Measurements from ENCODE around the gene RSPH6A. TPM values are rescaled to one million over a fixed set of nuclear protein-coding genes. Genes with fewer than 3 reads are reported as not detected.
A peak's percentile ranks its signal among the peaks of the same experiment; 100 is the strongest.

Gene RSPH6A
- total RNA-seq, 1 donor from 2014 or later = not detected

DNA sequence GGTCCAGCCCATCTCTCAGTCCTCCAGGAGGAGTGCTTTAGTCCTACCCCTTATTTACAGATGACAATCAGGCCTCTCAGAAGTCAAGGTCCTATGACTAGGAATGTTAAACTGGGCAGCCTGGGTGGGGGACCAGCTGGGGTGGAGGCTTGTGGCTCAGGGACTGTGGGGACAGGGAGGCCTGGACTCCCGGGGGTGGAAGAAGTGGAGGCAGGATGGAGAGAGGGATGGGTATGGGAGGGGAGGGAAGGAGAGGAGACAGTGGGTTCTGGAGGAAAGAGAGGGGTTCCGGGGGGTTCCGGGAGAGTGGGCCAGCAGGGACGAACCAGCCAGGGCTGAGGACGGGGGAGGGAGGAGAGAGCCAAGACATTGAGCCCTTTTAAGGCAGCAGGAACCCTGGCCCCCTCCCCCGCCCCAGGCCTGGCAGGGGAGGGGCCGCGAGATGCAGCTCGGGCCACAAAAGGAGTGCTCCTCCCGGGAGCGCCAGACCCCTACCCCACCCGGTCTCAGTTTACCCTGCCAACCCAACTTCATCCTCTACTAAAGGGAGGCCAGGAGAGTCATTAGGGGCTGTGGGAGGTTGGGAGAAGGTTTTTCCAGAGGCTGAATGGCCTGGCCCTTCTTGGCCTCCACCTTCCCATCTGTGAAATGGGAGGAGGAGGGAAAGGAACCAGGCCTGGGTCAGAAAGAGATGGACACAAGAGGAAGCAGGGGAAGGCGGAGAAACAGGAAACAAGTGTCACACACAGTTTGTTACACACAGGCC lies 34.5 kb downstream of the RSPH6A start:
- Histone ChIP-seq H3K27me3 (no peaks in the 10 kb centered on the region), H3K9me3 (no peaks in the 10 kb centered on the region), H3K4me1 (peaks cover 73% of the 10 kb centered on the region), H3K27ac (peak overlapping the region; percentile 90), H3K36me3 (peaks cover 0 to 23% of the 10 kb centered on the region in 2 donors), H3K4me3 (peak overlapping the region; percentile 46 to 67)
- intact Hi-C loops (cut with DNase I) = no loop called here
- DNase-seq (ENCODE audit: extremely low spot score in 2 of 2) = no peak
- TF ChIP-seq, protein P1, sequence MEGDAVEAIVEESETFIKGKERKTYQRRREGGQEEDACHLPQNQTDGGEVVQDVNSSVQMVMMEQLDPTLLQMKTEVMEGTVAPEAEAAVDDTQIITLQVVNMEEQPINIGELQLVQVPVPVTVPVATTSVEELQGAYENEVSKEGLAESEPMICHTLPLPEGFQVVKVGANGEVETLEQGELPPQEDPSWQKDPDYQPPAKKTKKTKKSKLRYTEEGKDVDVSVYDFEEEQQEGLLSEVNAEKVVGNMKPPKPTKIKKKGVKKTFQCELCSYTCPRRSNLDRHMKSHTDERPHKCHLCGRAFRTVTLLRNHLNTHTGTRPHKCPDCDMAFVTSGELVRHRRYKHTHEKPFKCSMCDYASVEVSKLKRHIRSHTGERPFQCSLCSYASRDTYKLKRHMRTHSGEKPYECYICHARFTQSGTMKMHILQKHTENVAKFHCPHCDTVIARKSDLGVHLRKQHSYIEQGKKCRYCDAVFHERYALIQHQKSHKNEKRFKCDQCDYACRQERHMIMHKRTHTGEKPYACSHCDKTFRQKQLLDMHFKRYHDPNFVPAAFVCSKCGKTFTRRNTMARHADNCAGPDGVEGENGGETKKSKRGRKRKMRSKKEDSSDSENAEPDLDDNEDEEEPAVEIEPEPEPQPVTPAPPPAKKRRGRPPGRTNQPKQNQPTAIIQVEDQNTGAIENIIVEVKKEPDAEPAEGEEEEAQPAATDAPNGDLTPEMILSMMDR (IDR thresholded peaks at IDR 0.05) = no peak
- peak in 1 of 2 donors; percentile 11 for TF ChIP-seq POLR2AphosphoS5 (IDR thresholded peaks at IDR 0.05; ENCODE audit: insufficient read depth in 1 of 2, low read depth in 1 of 2)

- Histone ChIP-seq H3K27me3 (no peaks in the 10 kb centered on the region), H3K4me1 (peaks cover 70% of the 10 kb centered on the region), H3K4me3 (peak overlapping the region; percentile 46 to 67), H3K27ac (peak overlapping the region; percentile 90), H3K36me3 (peaks cover 0 to 18% of the 10 kb centered on the region in 2 donors), H3K9me3 (no peaks in the 10 kb centered on the region)
- intact Hi-C loops (cut with DNase I) = no loop called here
- DNase-seq (ENCODE audit: extremely low spot score in 2 of 2) = no peak
- TF ChIP-seq POLR2A (IDR thresholded peaks at IDR 0.05) (no peak), POLR2AphosphoS5 (IDR thresholded peaks at IDR 0.05; ENCODE audit: insufficient read depth in 1 of 2, low read depth in 1 of 2) (no peak)
- TF ChIP-seq, protein P1 (IDR thresholded peaks at IDR 0.05) = no peak
These were observed 35.0 kb downstream of the RSPH6A start for GRCh38 chr19:45780146-45780447.

DNA sequence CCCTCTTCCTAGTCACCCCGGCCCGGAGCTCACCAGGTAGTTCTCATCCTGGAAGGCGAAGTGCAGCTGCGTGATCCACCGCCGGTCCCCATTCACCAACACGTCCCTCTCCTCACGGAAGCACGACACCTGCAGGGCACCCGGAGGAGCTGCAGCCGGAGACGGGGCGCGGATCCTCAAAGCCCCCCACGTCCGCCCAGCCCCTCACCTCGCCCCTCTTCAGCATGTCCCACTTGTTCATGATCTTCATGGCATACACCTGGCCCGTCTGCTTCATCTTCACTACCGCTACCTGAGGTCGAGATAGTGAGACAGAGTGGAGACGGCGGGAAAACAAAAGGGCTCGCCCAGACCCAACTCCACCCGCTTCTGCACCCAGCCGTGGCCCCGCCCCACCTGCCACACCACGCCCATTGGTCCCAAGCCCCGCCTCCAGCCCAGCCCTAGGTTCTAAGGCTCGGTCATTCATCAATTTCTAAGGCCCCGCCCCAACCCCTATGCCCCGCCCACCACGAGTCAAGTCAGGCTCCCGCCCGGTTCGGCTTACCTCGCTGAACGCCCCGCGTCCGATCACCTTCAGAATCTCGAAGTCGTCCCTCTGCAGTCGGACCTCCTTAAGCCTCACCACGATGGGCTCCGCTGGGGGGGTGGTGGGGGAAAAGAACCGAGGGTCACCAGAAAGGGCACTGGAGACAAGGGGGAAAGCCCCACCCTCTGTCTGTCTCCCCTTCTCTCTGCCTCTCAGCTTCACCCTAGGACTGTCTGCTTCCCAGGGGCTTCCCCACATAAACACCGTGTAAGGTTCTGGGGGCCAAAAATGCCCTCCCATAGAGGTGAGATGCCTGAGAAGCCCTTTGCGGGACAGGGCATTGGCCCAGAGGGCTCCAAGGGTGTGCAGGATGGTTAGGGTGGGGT lies 35.6 kb downstream of the RSPH6A start:
- intact Hi-C loops (cut with DNase I) = no loop called here
- no peak for TF ChIP-seq POLR2A (IDR thresholded peaks at IDR 0.05)
- peak in 1 of 2 donors; percentile 18 for TF ChIP-seq POLR2AphosphoS5 (IDR thresholded peaks at IDR 0.05; ENCODE audit: insufficient read depth in 1 of 2, low read depth in 1 of 2)
- TF ChIP-seq, protein P1 (IDR thresholded peaks at IDR 0.05) = peak in 2 of 3 experiments; percentile 25 to 48
- Histone ChIP-seq H3K4me1 (peaks cover 63% of the 10 kb centered on the region), H3K9me3 (no peaks in the 10 kb centered on the region), H3K27ac (peak overlapping the region; percentile 90), H3K27me3 (no peaks in the 10 kb centered on the region), H3K36me3 (peaks cover 0 to 23% of the 10 kb centered on the region in 2 donors), H3K4me3 (peak overlapping the region; percentile 46 to 67)
- no peak for DNase-seq (ENCODE audit: extremely low spot score in 2 of 2)

- TF ChIP-seq POLR2AphosphoS5 (IDR thresholded peaks at IDR 0.05; ENCODE audit: insufficient read depth in 1 of 2, low read depth in 1 of 2) = no peak
- TF ChIP-seq POLR2A (IDR thresholded peaks at IDR 0.05) = no peak
- TF ChIP-seq, protein P1 (IDR thresholded peaks at IDR 0.05) = no peak
- H3K36me3 ChIP-seq = peaks cover 0 to 23% of the 10 kb centered on the region in 2 donors
- no peak for DNase-seq (ENCODE audit: extremely low spot score in 2 of 2)
- H3K4me3 ChIP-seq = no peak overlapping the region
- H3K27me3 ChIP-seq = no peaks in the 10 kb centered on the region
- no peaks in the 10 kb centered on the region for H3K9me3 ChIP-seq
- intact Hi-C loops (cut with DNase I) = no loop called here
- H3K27ac ChIP-seq = no peak overlapping the region
- peaks cover 50% of the 10 kb centered on the region for H3K4me1 ChIP-seq
These were observed 37.0 kb downstream of the RSPH6A start for GRCh38 chr19:45778010-45778661.
